ENCODE data around the gene TRAF3IP1. TPM values are rescaled to one million over a fixed set of nuclear protein-coding genes. Genes with fewer than 3 reads are reported as not detected.
"Not testable (repeated sequence)": the region's sequence is repeated elsewhere in the genome, so short reads cannot be mapped to it uniquely, and the experiment has no call there.

The TRAF3IP1 gene
- total RNA-seq, result 1 to 10 TPM; 8.6 to 8.7 TPM

- POLR2A ChIA-PET, result no interaction called here
- Mint-ChIP-seq H3K4me3 (peak within 1 kb of the TSS; percentile 78), H3K27ac (no peak within 1 kb of the TSS), H3K27me3 (peaks cover 12% of the 10 kb centered on the region), H3K4me1 (peaks cover 10% of the 10 kb centered on the region), H3K9me3 (no peaks in the 10 kb centered on the region), H3K36me3 (no peaks in the 10 kb centered on the region)
- DNase-seq (peak; percentile 90), ATAC-seq (ENCODE audit: low read depth) (peak; percentile 96)
These were observed at the start of gene TRAF3IP1 for GRCh38 chr2:238320246-238320647. TSS of gene TRAF3IP1 (plus strand) at chr2:238320518. CDS start at chr2:238320663, 145 bp downstream.

GRCh38 chr2:238270606-238271005 is 49.7 kb upstream of the TRAF3IP1 start:
- Mint-ChIP-seq H3K4me3 (no peak overlapping the region), H3K36me3 (peaks cover 8% of the 10 kb centered on the region), H3K9me3 (no peaks in the 10 kb centered on the region), H3K27me3 (no peaks in the 10 kb centered on the region), H3K27ac (no peak overlapping the region), H3K4me1 (peaks cover 4% of the 10 kb centered on the region)
- POLR2A ChIA-PET, result interaction anchor here (0.7 kb wide), 1 partner anchor 109 kb away, joined by 3 read pairs; no protein-coding TSS in a partner anchor
- ATAC-seq (ENCODE audit: low read depth), result no peak
- no peak for DNase-seq

- POLR2A ChIA-PET, result no interaction called here
- Mint-ChIP-seq H3K9me3 (no peaks in the 10 kb centered on the region), H3K4me1 (peaks cover 4% of the 10 kb centered on the region), H3K36me3 (peaks cover 8% of the 10 kb centered on the region), H3K27ac (no peak overlapping the region), H3K27me3 (no peaks in the 10 kb centered on the region), H3K4me3 (no peak overlapping the region)
- DNase-seq (no peak), ATAC-seq (ENCODE audit: low read depth) (no peak)
These were observed 49.2 kb upstream of the TRAF3IP1 start for GRCh38 chr2:238271061-238271554.

GRCh38 chr2:238271686-238272085 is 48.6 kb upstream of the TRAF3IP1 start:
- H3K4me3 Mint-ChIP-seq; DNase-seq; ATAC-seq (ENCODE audit: low read depth); H3K27ac Mint-ChIP-seq; H3K27me3 Mint-ChIP-seq; H3K9me3 Mint-ChIP-seq; POLR2A ChIA-PET; H3K4me1 Mint-ChIP-seq; H3K36me3 Mint-ChIP-seq: not testable (repeated sequence)

GRCh38 chr2:238272156-238272555 is 48.2 kb upstream of the TRAF3IP1 start:
- DNase-seq, result no peak
- Mint-ChIP-seq H3K9me3 (no peaks in the 10 kb centered on the region), H3K36me3 (peaks cover 9% of the 10 kb centered on the region), H3K4me1 (peaks cover 2% of the 10 kb centered on the region), H3K27ac (no peak overlapping the region), H3K4me3 (no peak overlapping the region), H3K27me3 (no peaks in the 10 kb centered on the region)
- no peak for ATAC-seq (ENCODE audit: low read depth)
- POLR2A ChIA-PET, result no interaction called here

GRCh38 chr2:238273433-238273832 is 46.9 kb upstream of the TRAF3IP1 start:
- H3K9me3 Mint-ChIP-seq; H3K27me3 Mint-ChIP-seq; H3K36me3 Mint-ChIP-seq; DNase-seq; ATAC-seq (ENCODE audit: low read depth); H3K27ac Mint-ChIP-seq; H3K4me1 Mint-ChIP-seq; POLR2A ChIA-PET; H3K4me3 Mint-ChIP-seq: not testable (repeated sequence)

GRCh38 chr2:238274152-238274865 is 46.0 kb upstream of the TRAF3IP1 start:
- DNase-seq (no peak), ATAC-seq (ENCODE audit: low read depth) (no peak)
- POLR2A ChIA-PET, result no interaction called here
- Mint-ChIP-seq H3K9me3 (no peaks in the 10 kb centered on the region), H3K27me3 (no peaks in the 10 kb centered on the region), H3K4me1 (no peaks in the 10 kb centered on the region), H3K36me3 (peaks cover 6% of the 10 kb centered on the region), H3K4me3 (no peak overlapping the region), H3K27ac (no peak overlapping the region)

GRCh38 chr2:238277695-238278094 is 42.6 kb upstream of the TRAF3IP1 start:
- no peak for ATAC-seq (ENCODE audit: low read depth)
- POLR2A ChIA-PET, result no interaction called here
- peaks cover 8% of the 10 kb centered on the region for H3K36me3 Mint-ChIP-seq
- no peak for DNase-seq
- H3K27me3 Mint-ChIP-seq, result no peaks in the 10 kb centered on the region
- H3K27ac Mint-ChIP-seq, result no peak overlapping the region
- peaks cover 2% of the 10 kb centered on the region for H3K4me1 Mint-ChIP-seq
- H3K9me3 Mint-ChIP-seq, result no peaks in the 10 kb centered on the region
- no peak overlapping the region for H3K4me3 Mint-ChIP-seq

GRCh38 chr2:238278626-238279323 is 41.5 kb upstream of the TRAF3IP1 start:
- Mint-ChIP-seq H3K4me3 (no peak overlapping the region), H3K9me3 (no peaks in the 10 kb centered on the region), H3K27me3 (no peaks in the 10 kb centered on the region), H3K27ac (peak overlapping the region; percentile 40), H3K4me1 (peaks cover 5% of the 10 kb centered on the region), H3K36me3 (peaks cover 8% of the 10 kb centered on the region)
- ATAC-seq (ENCODE audit: low read depth), result no peak
- POLR2A ChIA-PET, result interaction anchor here (1.1 kb wide), 1 partner anchor 10 kb away, joined by 3 read pairs; the partner anchor contains the start of gene PER2
- DNase-seq, result no peak

GRCh38 chr2:238279324-238279682 is 41.0 kb upstream of the TRAF3IP1 start:
- DNase-seq, result no peak
- Mint-ChIP-seq H3K9me3 (no peaks in the 10 kb centered on the region), H3K4me1 (peaks cover 5% of the 10 kb centered on the region), H3K27ac (no peak overlapping the region), H3K27me3 (no peaks in the 10 kb centered on the region), H3K36me3 (peaks cover 8% of the 10 kb centered on the region), H3K4me3 (no peak overlapping the region)
- no peak for ATAC-seq (ENCODE audit: low read depth)
- POLR2A ChIA-PET, result interaction anchor here (1.1 kb wide), 1 partner anchor 9 kb away, joined by 3 read pairs; the partner anchor contains the start of gene PER2

GRCh38 chr2:238280083-238280825 is 40.1 kb upstream of the TRAF3IP1 start:
- no peak overlapping the region for H3K27ac Mint-ChIP-seq
- no peaks in the 10 kb centered on the region for H3K27me3 Mint-ChIP-seq
- H3K4me1 Mint-ChIP-seq, result peaks cover 5% of the 10 kb centered on the region
- no peak for ATAC-seq (ENCODE audit: low read depth)
- H3K4me3 Mint-ChIP-seq, result no peak overlapping the region
- DNase-seq, result no peak
- no peaks in the 10 kb centered on the region for H3K9me3 Mint-ChIP-seq
- POLR2A ChIA-PET, result no interaction called here
- peaks cover 8% of the 10 kb centered on the region for H3K36me3 Mint-ChIP-seq

- Mint-ChIP-seq H3K4me1 (peaks cover 8% of the 10 kb centered on the region), H3K27ac (no peak overlapping the region), H3K9me3 (no peaks in the 10 kb centered on the region), H3K4me3 (no peak overlapping the region), H3K27me3 (no peaks in the 10 kb centered on the region), H3K36me3 (peaks cover 9% of the 10 kb centered on the region)
- DNase-seq (no peak), ATAC-seq (ENCODE audit: low read depth) (no peak)
- POLR2A ChIA-PET, result no interaction called here
These were observed 38.4 kb upstream of the TRAF3IP1 start for GRCh38 chr2:238281826-238282480.
